Type B pancreatic cell (in vitro differentiated cells): Measurements from ENCODE around the gene JAKMIP1. TPM values are rescaled to one million over a fixed set of nuclear protein-coding genes. Genes with fewer than 3 reads are reported as not detected.

Experiments
- DNase-seq: peaks from one replicate; pipeline ENCODE4 v3.0.0; 2021; ENCODE audit warnings: mixed read lengths; ENCODE audit not compliant: unreplicated experiment; ENCODE audit errors: extremely low spot score
- H3K27ac Mint-ChIP-seq: 2 replicates; pipeline ENCODE4 v1.8.0; 2021; ENCODE audit warnings: mild to moderate bottlenecking, mixed read lengths
- H3K27me3 Mint-ChIP-seq: 2 replicates; pipeline ENCODE4 v1.8.0; 2021; ENCODE audit warnings: mixed read lengths
- H3K36me3 Mint-ChIP-seq: 2 replicates; pipeline ENCODE4 v1.8.0; 2021; ENCODE audit warnings: mixed read lengths
- H3K4me1 Mint-ChIP-seq: one replicate; pipeline ENCODE4 v1.8.0; 2021; ENCODE audit warnings: mixed read lengths; ENCODE audit not compliant: unreplicated experiment
- H3K4me3 Mint-ChIP-seq: 2 replicates; pipeline ENCODE4 v1.8.0; 2021; ENCODE audit warnings: mild to moderate bottlenecking, mixed read lengths
- H3K9me3 Mint-ChIP-seq: 2 replicates; pipeline ENCODE4 v1.8.0; 2021; ENCODE audit warnings: mixed read lengths
- CTCF ChIP-seq: fragments of 200-600 bp; sonication (generic); conservative IDR thresholded peaks from 2 replicates; pipeline ENCODE4 v1.5.0; 2021; ENCODE audit warnings: antibody characterized with exemption, mild to moderate bottlenecking
- total RNA-seq: library from RNA; stranded (reverse); gene quantifications from 2 replicates; pipeline ENCODE4 v1.2.1, GENCODE V29; 2021; ENCODE audit warnings: low replicate concordance

The JAKMIP1 gene
- total RNA-seq, 1 donor from 2014 or later = 0.89 TPM

- TF ChIP-seq CTCF = no peak
- Mint-ChIP-seq H3K27ac (no peak overlapping the region), H3K9me3 (peaks cover 5% of the 10 kb centered on the region), H3K4me3 (no peak overlapping the region), H3K4me1 (no peaks in the 10 kb centered on the region), H3K27me3 (peaks cover 40% of the 10 kb centered on the region), H3K36me3 (no peaks in the 10 kb centered on the region)
- DNase-seq = no peak
Observed at GRCh38 chr4:5988086-5988845, 212.1 kb downstream of the JAKMIP1 start.

GRCh38 chr4:5984843-5985242, 215.5 kb downstream of the JAKMIP1 start:
- no peak for TF ChIP-seq CTCF
- no peaks in the 10 kb centered on the region for H3K4me1 Mint-ChIP-seq
- H3K9me3 Mint-ChIP-seq = peaks cover 5% of the 10 kb centered on the region
- DNase-seq = no peak
- no peak overlapping the region for H3K27ac Mint-ChIP-seq
- no peak overlapping the region for H3K4me3 Mint-ChIP-seq
- peaks cover 42% of the 10 kb centered on the region for H3K27me3 Mint-ChIP-seq
- H3K36me3 Mint-ChIP-seq = no peaks in the 10 kb centered on the region

GRCh38 chr4:5982156-5982973, 218.0 kb downstream of the JAKMIP1 start:
- Mint-ChIP-seq H3K9me3 (peaks cover 5% of the 10 kb centered on the region), H3K4me1 (no peaks in the 10 kb centered on the region), H3K4me3 (no peak overlapping the region), H3K27me3 (peaks cover 39% of the 10 kb centered on the region), H3K27ac (no peak overlapping the region), H3K36me3 (no peaks in the 10 kb centered on the region)
- TF ChIP-seq CTCF = no peak
- DNase-seq = no peak

- H3K27ac Mint-ChIP-seq = no peak overlapping the region
- no peaks in the 10 kb centered on the region for H3K4me1 Mint-ChIP-seq
- no peak for DNase-seq
- H3K36me3 Mint-ChIP-seq = no peaks in the 10 kb centered on the region
- TF ChIP-seq CTCF = no peak
- H3K4me3 Mint-ChIP-seq = no peak overlapping the region
- H3K9me3 Mint-ChIP-seq = peaks cover 5% of the 10 kb centered on the region
- H3K27me3 Mint-ChIP-seq = peaks cover 39% of the 10 kb centered on the region
Observed at GRCh38 chr4:5980436-5981155, 219.8 kb downstream of the JAKMIP1 start.

GRCh38 chr4:5979981-5980380, 220.4 kb downstream of the JAKMIP1 start:
- H3K36me3 Mint-ChIP-seq = no peaks in the 10 kb centered on the region
- peak; percentile 65 for TF ChIP-seq CTCF
- no peak for DNase-seq
- peaks cover 39% of the 10 kb centered on the region for H3K27me3 Mint-ChIP-seq
- H3K9me3 Mint-ChIP-seq = peaks cover 4% of the 10 kb centered on the region
- no peak overlapping the region for H3K4me3 Mint-ChIP-seq
- H3K4me1 Mint-ChIP-seq = no peaks in the 10 kb centered on the region
- no peak overlapping the region for H3K27ac Mint-ChIP-seq
